GM13976 (cell line): ENCODE data around the gene TRIP13.
"Not testable (repeated sequence)": the region's sequence is repeated elsewhere in the genome, so short reads cannot be mapped to it uniquely, and the experiment has no call there.

Experiments used
- DNase-seq: peaks from one replicate; pipeline ENCODE4 v3.0.0; 2012; ENCODE audit warnings: low spot score
- CTCF ChIP-seq: IDR thresholded peaks from 2 replicates; pipeline ENCODE4 v1.5.1; 2012; ENCODE audit warnings: borderline replicate concordance, mild to moderate bottlenecking; ENCODE audit not compliant: insufficient read depth; ENCODE audit errors: extremely low read depth, missing control alignments, control extremely low read depth
- in situ Hi-C: fragments of 300-500 bp; cut with MboI; formaldehyde crosslinking; loops from one replicate; pipeline ENCODE4 v1.12.0; 2022; ENCODE audit warnings: low sequenced_read_pairs, mixed read lengths, inconsistent platforms; ENCODE audit not compliant: unreplicated experiment

TRIP13 gene

GRCh38 chr5:931570-932145 is 39.0 kb downstream of the TRIP13 start:
- in situ Hi-C loops, result loop anchor here (10.0 kb wide), 1 partner anchor 203 kb away; no protein-coding TSS in a partner anchor
- no peak for TF ChIP-seq CTCF
- no peak for DNase-seq

- no peak for TF ChIP-seq CTCF
- DNase-seq, result no peak
- in situ Hi-C loops, result loop anchor here (10.0 kb wide), 1 partner anchor 203 kb away; no protein-coding TSS in a partner anchor
Measured at GRCh38 chr5:932151-932627, 39.5 kb downstream of the TRIP13 start.

- in situ Hi-C loops, result loop anchor here (10.0 kb wide), 1 partner anchor 202 kb away; no protein-coding TSS in a partner anchor
- no peak for DNase-seq
- no peak for TF ChIP-seq CTCF
Measured at GRCh38 chr5:932628-933250, 40.1 kb downstream of the TRIP13 start.

GRCh38 chr5:933251-933861 is 40.7 kb downstream of the TRIP13 start:
- no peak for DNase-seq
- TF ChIP-seq CTCF, result no peak
- in situ Hi-C loops, result loop anchor here (10.0 kb wide), 1 partner anchor 201 kb away; no protein-coding TSS in a partner anchor

DNA sequence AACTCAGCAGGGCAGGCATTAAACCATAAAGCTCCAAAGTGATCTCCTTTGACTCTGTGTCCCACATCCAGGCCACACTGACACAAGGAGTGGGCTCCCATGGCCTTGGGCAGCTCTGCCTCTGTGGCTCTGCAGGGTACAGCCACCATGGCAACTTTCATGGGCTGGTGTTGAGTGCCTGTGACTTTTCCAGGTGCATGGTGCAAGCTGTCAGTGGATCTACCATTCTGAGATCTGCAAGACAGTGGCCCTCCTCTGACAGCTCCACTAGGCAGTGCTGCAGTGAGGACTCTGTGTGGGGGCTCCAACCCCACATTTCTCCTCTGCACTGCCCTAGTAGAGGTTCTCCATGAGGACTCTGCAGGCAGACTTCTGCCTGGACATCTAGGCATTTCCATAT is 41.3 kb downstream of the TRIP13 start:
- DNase-seq, result not testable (repeated sequence)
- in situ Hi-C loops, result loop anchor here (10.0 kb wide), 1 partner anchor 201 kb away; no protein-coding TSS in a partner anchor

GRCh38 chr5:934381-934967 is 41.8 kb downstream of the TRIP13 start:
- in situ Hi-C loops, result loop anchor here (10.0 kb wide), 1 partner anchor 200 kb away; no protein-coding TSS in a partner anchor

DNA sequence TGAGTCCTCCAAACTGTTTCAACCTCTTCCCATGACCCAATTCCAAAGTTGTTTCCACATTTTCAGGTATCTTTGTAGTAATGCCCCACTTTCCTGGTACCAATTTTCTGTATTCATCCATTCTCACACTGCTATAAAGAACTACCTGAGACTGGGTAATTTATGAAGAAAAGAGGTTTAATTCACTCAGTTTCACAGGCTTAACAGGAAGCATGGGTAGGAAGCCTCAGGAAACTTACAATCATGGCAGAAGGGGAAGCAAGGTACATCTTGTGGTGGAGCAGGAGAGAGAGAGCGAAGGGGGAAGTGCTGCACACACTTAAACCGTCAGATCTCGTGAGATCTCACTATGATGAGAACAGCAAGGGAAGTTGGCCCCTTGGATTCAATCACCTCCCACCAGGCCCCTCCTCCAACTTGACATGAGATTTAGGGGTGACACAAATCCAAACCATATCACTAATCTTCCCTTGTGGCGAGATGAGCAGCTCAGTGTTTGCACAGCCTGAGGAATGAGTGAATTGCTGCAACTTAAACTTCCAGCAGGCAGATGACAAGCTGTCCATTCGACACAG is 42.9 kb downstream of the TRIP13 start:
- TF ChIP-seq CTCF, result no peak
- in situ Hi-C loops, result loop anchor here (10.0 kb wide), 1 partner anchor 199 kb away; no protein-coding TSS in a partner anchor
- no peak for DNase-seq

More at GRCh38 chr5:934381-934967, 41.8 kb downstream of the TRIP13 start:
- not testable (repeated sequence) for DNase-seq
